Progenitor cell of endocrine pancreas (in vitro differentiated cells): ENCODE measurements around the gene TREM2. TPM values are rescaled to one million over a fixed set of nuclear protein-coding genes. Genes with fewer than 3 reads are reported as not detected.

Experiments
- DNase-seq: peaks from one replicate; pipeline ENCODE4 v3.0.0; 2021; ENCODE audit warnings: low spot score; ENCODE audit not compliant: unreplicated experiment
- H3K27ac Mint-ChIP-seq: 2 replicates; pipeline ENCODE4 v1.8.0; 2021; ENCODE audit warnings: mild to moderate bottlenecking, moderate library complexity, mixed read lengths
- H3K27me3 Mint-ChIP-seq: 2 replicates; pipeline ENCODE4 v1.8.0; 2021; ENCODE audit warnings: mixed read lengths
- H3K36me3 Mint-ChIP-seq: 2 replicates; pipeline ENCODE4 v1.8.0; 2022; ENCODE audit warnings: mixed read lengths; ENCODE audit not compliant: insufficient read depth
- H3K4me1 Mint-ChIP-seq: 2 replicates; pipeline ENCODE4 v1.8.0; 2021; ENCODE audit warnings: low read depth, mixed read lengths
- H3K4me3 Mint-ChIP-seq: 2 replicates; pipeline ENCODE4 v1.8.0; 2021; ENCODE audit warnings: low read depth, mild to moderate bottlenecking, moderate library complexity, mixed read lengths
- H3K9me3 Mint-ChIP-seq: 2 replicates; pipeline ENCODE4 v1.8.0; 2021; ENCODE audit warnings: low read depth, mixed read lengths
- CTCF ChIP-seq: fragments of 200-600 bp; sonication (generic); IDR thresholded peaks from one replicate; pipeline ENCODE4 v1.5.0; 2021; ENCODE audit warnings: antibody characterized with exemption, mild to moderate bottlenecking; ENCODE audit not compliant: unreplicated experiment
- total RNA-seq: library from RNA; stranded (reverse); gene quantifications from 2 replicates; pipeline ENCODE4 v1.2.1, GENCODE V29; 2021

TREM2 gene
- total RNA-seq, 1 donor from 2014 or later: not detected

GRCh38 chr6:41150671-41151070, 12.2 kb downstream of the TREM2 start:
- TF ChIP-seq CTCF: no peak
- Mint-ChIP-seq H3K4me1 (no peaks in the 10 kb centered on the region), H3K27ac (no peak overlapping the region), H3K4me3 (no peak overlapping the region), H3K9me3 (no peaks in the 10 kb centered on the region), H3K36me3 (no peaks in the 10 kb centered on the region), H3K27me3 (peaks cover 9% of the 10 kb centered on the region)
- DNase-seq: no peak

GRCh38 chr6:41147917-41148316, 15.0 kb downstream of the TREM2 start:
- Mint-ChIP-seq H3K9me3 (no peaks in the 10 kb centered on the region), H3K36me3 (no peaks in the 10 kb centered on the region), H3K4me3 (no peak overlapping the region), H3K27me3 (no peaks in the 10 kb centered on the region), H3K27ac (no peak overlapping the region), H3K4me1 (no peaks in the 10 kb centered on the region)
- DNase-seq: no peak
- no peak for TF ChIP-seq CTCF

GRCh38 chr6:41136911-41137310, 26.0 kb downstream of the TREM2 start:
- no peak for TF ChIP-seq CTCF

GRCh38 chr6:41135062-41135832, 27.7 kb downstream of the TREM2 start:
- no peak for DNase-seq
- TF ChIP-seq CTCF: no peak
- no peaks in the 10 kb centered on the region for H3K27me3 Mint-ChIP-seq
- no peaks in the 10 kb centered on the region for H3K4me1 Mint-ChIP-seq
- no peaks in the 10 kb centered on the region for H3K9me3 Mint-ChIP-seq
- no peak overlapping the region for H3K27ac Mint-ChIP-seq
- no peak overlapping the region for H3K4me3 Mint-ChIP-seq
- no peaks in the 10 kb centered on the region for H3K36me3 Mint-ChIP-seq

More at GRCh38 chr6:41136911-41137310, 26.0 kb downstream of the TREM2 start:
- Mint-ChIP-seq H3K4me3 (no peak overlapping the region), H3K9me3 (no peaks in the 10 kb centered on the region), H3K36me3 (no peaks in the 10 kb centered on the region), H3K4me1 (no peaks in the 10 kb centered on the region), H3K27ac (no peak overlapping the region), H3K27me3 (no peaks in the 10 kb centered on the region)
- no peak for DNase-seq

GRCh38 chr6:41132254-41132653, 30.7 kb downstream of the TREM2 start:
- Mint-ChIP-seq H3K36me3 (peaks cover 4% of the 10 kb centered on the region), H3K27ac (no peak overlapping the region), H3K9me3 (no peaks in the 10 kb centered on the region), H3K4me3 (no peak overlapping the region), H3K27me3 (no peaks in the 10 kb centered on the region), H3K4me1 (no peaks in the 10 kb centered on the region)
- DNase-seq: no peak
- TF ChIP-seq CTCF: no peak
